Psoas muscle (tissue), 8 donors: Measurements from ENCODE around the gene SLC7A6. TPM values are rescaled to one million over a fixed set of nuclear protein-coding genes. Genes with fewer than 3 reads are reported as not detected.
A peak's percentile ranks its signal among the peaks of the same experiment; 100 is the strongest.

Experiments
- ATAC-seq, 4 donors: fragments of 200-7000 bp; cut with Tn5 transposase; one replicate each; pipeline ENCODE4 v1.9.1; 2020; ENCODE audit warnings: moderate library complexity in 3 of 4, mild to moderate bottlenecking in 2 of 4
- DNase-seq, 2 donors: peaks; one replicate each; pipeline ENCODE4 v3.0.0-alpha.2; 2020
- H3K27ac ChIP-seq: fragments of 200-600 bp; one replicate; pipeline ENCODE4 v1.8.0; 2022
- H3K27me3 ChIP-seq, 3 donors: fragments of 200-600 bp in 1 of 3; one replicate each; pipeline versions ENCODE4 v1.6.1 to v1.8.0; 2013 to 2022; ENCODE audit warnings: low read length in 2 of 3, mild to moderate bottlenecking in 2 of 3, moderate library complexity in 1 of 3; ENCODE audit not compliant: insufficient read depth in 3 of 3
- H3K36me3 ChIP-seq, 2 donors: fragments of 200-600 bp in 1 of 2; one replicate each; pipeline versions ENCODE4 v1.6.1 to v1.8.0; 2013 to 2022; ENCODE audit warnings: low read depth in 1 of 2, mild to moderate bottlenecking in 1 of 2, moderate library complexity in 1 of 2; ENCODE audit not compliant: insufficient read depth in 1 of 2
- H3K4me1 ChIP-seq: fragments of 200-600 bp; one replicate; pipeline ENCODE4 v1.8.0; 2022
- H3K4me3 ChIP-seq: fragments of 200-600 bp; one replicate; pipeline ENCODE4 v1.8.0; 2022; ENCODE audit warnings: mild to moderate bottlenecking
- H3K9me3 ChIP-seq: fragments of 200-600 bp; one replicate; pipeline ENCODE4 v1.8.0; 2022
- CTCF ChIP-seq: fragments of 200-600 bp; IDR thresholded peaks from one replicate; pipeline ENCODE4 v1.8.0; 2022; ENCODE audit warnings: antibody characterized with exemption
- whole genome bisulfite sequencing, 3 donors: extraction: QIAGEN DNeasy Blood & Tissue Kit; methylation state at CpG; one replicate each; pipeline versions ENCODE4 v1.1.6 to v1.1.7; 2013; 5-methylcytosine and 5-hydroxymethylcytosine counted together
- intact Hi-C, 2 donors: fragments of 100-400 bp; cut with DNase I; formaldehyde crosslinking; loops; one replicate each; pipeline versions ENCODE4 v1.11.0 to v1.14.2; 2022
- polyA plus RNA-seq, 3 donors: library from polyadenylated mRNA; stranded (reverse); fragments of 200-250 nt; gene quantifications; one replicate each; pipeline ENCODE4 v1.2.3, GENCODE V29; 2013
- total RNA-seq, 4 donors: library from RNA; stranded (reverse); fragmentation: NEBNext Ultra II Directional in 2 of 4; extraction: Animal tissue kit (Norgen Biotek cat#: 25700) in 2 of 4; gene quantifications; one replicate each; pipeline versions ENCODE4 v1.2.1 to v1.2.4, GENCODE V29; 2021 to 2023
- donor health status: healthy with polysubstance abuse.
- donor health status: DM: no; HTN: no; CAD: no; lungs with moderate emphysema.
- donor health status: Bipolar disorder and iron deficiency.
- donor health status: healthy.
- donor health status: DM: yes; HTN: yes; CAD: no.
- donor health status: DM: no; HTN: no; CAD: no.
- donor health status: DM: no; HTN: no; CAD: no.
- donor health status: DM: yes; HTN: yes; CAD: no.

The SLC7A6 gene
- total and polyA plus RNA-seq, 7 donors: 9.2 to 217 (median 48.7) TPM

- intact Hi-C loops: no loop called here
- no peaks in the 10 kb centered on the region for H3K9me3 ChIP-seq
- peaks cover 4 to 99% of the 10 kb centered on the region in 2 donors for H3K36me3 ChIP-seq
- DNase-seq (no peak), ATAC-seq (no peak)
- no peak overlapping the region for H3K4me3 ChIP-seq
- H3K27me3 ChIP-seq: no peaks in the 10 kb centered on the region
- peaks cover 41% of the 10 kb centered on the region for H3K4me1 ChIP-seq
- 69 to 76% (median 73%) methylated on average over 4 of the region's 4 CpGs for WGBS, 3 donors
- no peak for TF ChIP-seq CTCF
- peak overlapping the region; percentile 91 for H3K27ac ChIP-seq
These were observed 26.9 kb downstream of the SLC7A6 start for GRCh38 chr16:68291227-68291626.

- intact Hi-C loops: no loop called here
- Histone ChIP-seq H3K4me3 (no peak overlapping the region), H3K4me1 (peaks cover 37% of the 10 kb centered on the region), H3K36me3 (peaks cover 11 to 99% of the 10 kb centered on the region in 2 donors), H3K27me3 (no peaks in the 10 kb centered on the region), H3K9me3 (no peaks in the 10 kb centered on the region), H3K27ac (no peak overlapping the region)
- no peak for TF ChIP-seq CTCF
- DNase-seq: no peak
- no peak for ATAC-seq
- WGBS, 3 donors: 92 to 98% (median 93%) methylated on average over 5 of the region's 5 CpGs
These were observed 28.1 kb downstream of the SLC7A6 start for GRCh38 chr16:68292425-68292824.

GRCh38 chr16:68296291-68296690, 32.0 kb downstream of the SLC7A6 start:
- no peak for ATAC-seq
- no peaks in the 10 kb centered on the region for H3K27me3 ChIP-seq
- H3K9me3 ChIP-seq: no peaks in the 10 kb centered on the region
- intact Hi-C loops: loop anchor here in 1 of 2 donors (5.0 kb wide), 1 partner anchor 34 kb away; the partner anchor contains the start of gene SLC7A6
- 64 to 71% (median 68%) methylated on average over 12 of the region's 12 CpGs for WGBS, 3 donors
- no peak for DNase-seq
- no peak for TF ChIP-seq CTCF
- peaks cover 9 to 99% of the 10 kb centered on the region in 2 donors for H3K36me3 ChIP-seq
- no peak overlapping the region for H3K4me3 ChIP-seq
- peaks cover 29% of the 10 kb centered on the region for H3K4me1 ChIP-seq
- H3K27ac ChIP-seq: peak overlapping the region; percentile 25

- Histone ChIP-seq H3K27ac (peak overlapping the region; percentile 25), H3K9me3 (no peaks in the 10 kb centered on the region), H3K27me3 (no peaks in the 10 kb centered on the region), H3K36me3 (peaks cover 9 to 100% of the 10 kb centered on the region in 2 donors), H3K4me1 (peaks cover 29% of the 10 kb centered on the region), H3K4me3 (no peak overlapping the region)
- no peak for DNase-seq
- 76 to 81% (median 79%) methylated on average over 6 of the region's 6 CpGs for WGBS, 3 donors
- intact Hi-C loops: loop anchor here in 1 of 2 donors (5.0 kb wide), 1 partner anchor 34 kb away; the partner anchor contains the start of gene SLC7A6
- no peak for ATAC-seq
- no peak for TF ChIP-seq CTCF
These were observed 32.4 kb downstream of the SLC7A6 start for GRCh38 chr16:68296693-68297092.

GRCh38 chr16:68297908-68298307, 33.6 kb downstream of the SLC7A6 start:
- peaks cover 29% of the 10 kb centered on the region for H3K4me1 ChIP-seq
- H3K4me3 ChIP-seq: no peak overlapping the region
- ATAC-seq (no peak), DNase-seq (no peak)
- H3K27me3 ChIP-seq: no peaks in the 10 kb centered on the region
- peaks cover 9 to 100% of the 10 kb centered on the region in 2 donors for H3K36me3 ChIP-seq
- H3K27ac ChIP-seq: peak overlapping the region; percentile 64
- H3K9me3 ChIP-seq: no peaks in the 10 kb centered on the region
- WGBS, 3 donors: 44 to 60% (median 46%) methylated on average over 3 of the region's 3 CpGs
- no peak for TF ChIP-seq CTCF
- intact Hi-C loops: loop anchor here in 1 of 2 donors (5.0 kb wide), 1 partner anchor 36 kb away; the partner anchor contains the start of gene SLC7A6
